Measurements from ENCODE around the gene NBPF3. TPM values are rescaled to one million over a fixed set of nuclear protein-coding genes. Genes with fewer than 3 reads are reported as not detected.

Gene NBPF3
- total RNA-seq, 1 donor from 2014 or later = 30.4 TPM

GRCh38 chr1:21506804-21507203, 66.9 kb downstream of the NBPF3 start:
- H3K27ac Mint-ChIP-seq (ENCODE audit: unreplicated experiment) = no peak overlapping the region
- TF ChIP-seq, protein P1, sequence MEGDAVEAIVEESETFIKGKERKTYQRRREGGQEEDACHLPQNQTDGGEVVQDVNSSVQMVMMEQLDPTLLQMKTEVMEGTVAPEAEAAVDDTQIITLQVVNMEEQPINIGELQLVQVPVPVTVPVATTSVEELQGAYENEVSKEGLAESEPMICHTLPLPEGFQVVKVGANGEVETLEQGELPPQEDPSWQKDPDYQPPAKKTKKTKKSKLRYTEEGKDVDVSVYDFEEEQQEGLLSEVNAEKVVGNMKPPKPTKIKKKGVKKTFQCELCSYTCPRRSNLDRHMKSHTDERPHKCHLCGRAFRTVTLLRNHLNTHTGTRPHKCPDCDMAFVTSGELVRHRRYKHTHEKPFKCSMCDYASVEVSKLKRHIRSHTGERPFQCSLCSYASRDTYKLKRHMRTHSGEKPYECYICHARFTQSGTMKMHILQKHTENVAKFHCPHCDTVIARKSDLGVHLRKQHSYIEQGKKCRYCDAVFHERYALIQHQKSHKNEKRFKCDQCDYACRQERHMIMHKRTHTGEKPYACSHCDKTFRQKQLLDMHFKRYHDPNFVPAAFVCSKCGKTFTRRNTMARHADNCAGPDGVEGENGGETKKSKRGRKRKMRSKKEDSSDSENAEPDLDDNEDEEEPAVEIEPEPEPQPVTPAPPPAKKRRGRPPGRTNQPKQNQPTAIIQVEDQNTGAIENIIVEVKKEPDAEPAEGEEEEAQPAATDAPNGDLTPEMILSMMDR (IDR thresholded peaks at IDR 0.05) = no peak

DNA sequence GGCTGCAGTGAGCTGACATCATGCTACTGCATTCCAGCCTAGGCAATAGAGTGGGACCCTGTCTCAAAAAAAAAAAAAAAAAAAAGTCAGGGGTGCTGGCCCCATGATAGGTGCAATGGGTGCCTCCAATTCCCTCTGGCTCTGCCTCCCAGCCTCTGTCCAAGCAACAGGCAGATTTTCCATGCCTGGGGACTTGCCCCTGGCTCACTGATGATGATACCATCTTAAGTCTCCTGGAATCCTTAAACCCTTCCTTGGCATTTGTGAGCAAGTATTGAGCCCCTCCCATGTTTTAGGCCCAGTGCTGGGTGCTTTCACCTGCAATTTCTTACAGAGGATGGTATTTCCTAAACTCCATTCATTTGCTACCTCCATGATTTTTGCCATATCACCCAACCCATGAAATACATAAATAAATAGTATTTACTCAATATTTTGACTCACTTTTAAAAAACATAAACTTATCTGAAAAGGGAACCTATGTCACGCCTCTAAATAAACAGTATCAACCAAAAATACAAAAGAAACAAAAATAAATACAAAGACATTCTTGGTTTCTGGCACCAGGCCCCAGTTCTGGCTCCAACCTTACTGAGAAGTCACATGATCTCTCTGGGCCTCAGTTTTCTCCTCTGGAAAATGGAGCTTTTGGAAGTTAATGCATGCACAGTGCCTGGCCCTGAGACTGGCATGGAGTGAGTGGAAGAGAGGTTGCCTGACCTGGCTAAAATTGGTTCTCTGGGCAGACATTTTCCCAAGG, 67.8 kb downstream of the NBPF3 start:
- H3K9me3 Mint-ChIP-seq (ENCODE audit: unreplicated experiment) = no peaks in the 10 kb centered on the region
- TF ChIP-seq, protein P1 (IDR thresholded peaks at IDR 0.05) = no peak
- no peak overlapping the region for H3K27ac Mint-ChIP-seq (ENCODE audit: unreplicated experiment)
- no peaks in the 10 kb centered on the region for H3K27me3 Mint-ChIP-seq (ENCODE audit: unreplicated experiment)
- DNase-seq (ENCODE audit: extremely low spot score, unreplicated experiment) = no peak
- peaks cover 34% of the 10 kb centered on the region for H3K4me1 Mint-ChIP-seq (ENCODE audit: unreplicated experiment)
- no peaks in the 10 kb centered on the region for H3K36me3 Mint-ChIP-seq (ENCODE audit: unreplicated experiment)
- peak overlapping the region; percentile 29 for H3K4me3 Mint-ChIP-seq (ENCODE audit: unreplicated experiment)

More at GRCh38 chr1:21506804-21507203, 66.9 kb downstream of the NBPF3 start:
- Mint-ChIP-seq H3K27me3 (ENCODE audit: unreplicated experiment) (no peaks in the 10 kb centered on the region), H3K36me3 (ENCODE audit: unreplicated experiment) (no peaks in the 10 kb centered on the region), H3K4me3 (ENCODE audit: unreplicated experiment) (no peak overlapping the region), H3K9me3 (ENCODE audit: unreplicated experiment) (no peaks in the 10 kb centered on the region), H3K4me1 (ENCODE audit: unreplicated experiment) (peaks cover 26% of the 10 kb centered on the region)
- DNase-seq (ENCODE audit: extremely low spot score, unreplicated experiment) = no peak

GRCh38 chr1:21508580-21509350, 68.8 kb downstream of the NBPF3 start:
- Mint-ChIP-seq H3K27me3 (ENCODE audit: unreplicated experiment) (no peaks in the 10 kb centered on the region), H3K36me3 (ENCODE audit: unreplicated experiment) (no peaks in the 10 kb centered on the region), H3K9me3 (ENCODE audit: unreplicated experiment) (no peaks in the 10 kb centered on the region), H3K4me3 (ENCODE audit: unreplicated experiment) (peak overlapping the region; percentile 77), H3K4me1 (ENCODE audit: unreplicated experiment) (peaks cover 37% of the 10 kb centered on the region), H3K27ac (ENCODE audit: unreplicated experiment) (peak overlapping the region; percentile 54)
- peak; percentile 94 for DNase-seq (ENCODE audit: extremely low spot score, unreplicated experiment)
- TF ChIP-seq, protein P1 (IDR thresholded peaks at IDR 0.05) = peak; percentile 66

DNA sequence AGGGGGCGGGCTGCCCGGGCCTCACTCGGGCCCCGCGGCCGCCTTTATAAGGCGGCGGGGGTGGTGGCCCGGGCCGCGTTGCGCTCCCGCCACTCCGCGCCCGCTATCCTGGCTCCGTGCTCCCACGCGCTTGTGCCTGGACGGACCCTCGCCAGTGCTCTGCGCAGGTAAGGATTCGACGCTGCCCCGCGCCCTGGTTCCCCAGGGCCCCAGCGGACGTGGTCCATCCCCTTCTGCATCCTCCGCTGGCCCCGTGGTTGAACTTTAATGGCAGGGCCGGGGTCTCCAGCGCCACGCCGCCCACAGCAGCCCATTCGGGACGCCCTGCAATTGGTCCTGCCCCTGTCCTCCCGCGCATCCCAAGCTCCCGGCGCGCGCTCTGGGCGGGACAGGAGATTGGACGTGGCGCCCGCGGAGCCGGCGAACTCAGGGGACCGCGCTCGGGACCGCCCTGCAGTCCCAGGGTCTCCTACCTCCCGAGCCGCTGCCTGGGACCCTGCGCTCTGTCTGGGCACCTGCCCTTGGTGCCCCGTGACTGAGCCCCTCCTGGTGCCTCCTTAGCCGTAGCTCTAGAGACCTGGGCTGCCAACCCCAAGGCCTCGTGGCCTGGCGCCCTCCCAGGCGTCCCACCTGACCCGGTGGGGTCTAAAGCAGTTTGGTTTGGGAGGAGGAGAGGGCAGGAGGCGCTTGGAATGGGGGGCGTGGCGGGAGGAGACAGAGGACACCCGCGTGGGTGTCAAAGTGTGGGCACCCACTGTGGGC, 69.6 kb downstream of the NBPF3 start, which contains the start of gene ALPL:
Gene ALPL (plus strand): TSS at position 73 of the 762 bp plus-strand sequence. CDS start 44,659 bp downstream, outside the sequence.
- peak within 1 kb of the TSS; percentile 77 for H3K4me3 Mint-ChIP-seq (ENCODE audit: unreplicated experiment)
- no peak for DNase-seq (ENCODE audit: extremely low spot score, unreplicated experiment)
- H3K27me3 Mint-ChIP-seq (ENCODE audit: unreplicated experiment) = no peaks in the 10 kb centered on the region
- TF ChIP-seq, protein P1 (IDR thresholded peaks at IDR 0.05) = no peak
- H3K4me1 Mint-ChIP-seq (ENCODE audit: unreplicated experiment) = peaks cover 36% of the 10 kb centered on the region
- no peaks in the 10 kb centered on the region for H3K36me3 Mint-ChIP-seq (ENCODE audit: unreplicated experiment)
- H3K9me3 Mint-ChIP-seq (ENCODE audit: unreplicated experiment) = no peaks in the 10 kb centered on the region
- H3K27ac Mint-ChIP-seq (ENCODE audit: unreplicated experiment) = peak within 1 kb of the TSS; percentile 54
